ENCODE measurements around the gene KAT5.

The KAT5 gene

GRCh38 chr11:65743681-65744025, 31.6 kb downstream of the KAT5 start:
- in situ Hi-C loops (cut with HindIII; ENCODE audit: low sequenced_read_pairs), result no loop called here

GRCh38 chr11:65744026-65744698, 32.1 kb downstream of the KAT5 start:
- in situ Hi-C loops (cut with HindIII; ENCODE audit: low sequenced_read_pairs), result no loop called here

- in situ Hi-C loops (cut with HindIII; ENCODE audit: low sequenced_read_pairs), result no loop called here
These were observed 32.6 kb downstream of the KAT5 start for GRCh38 chr11:65744699-65745042.

GRCh38 chr11:65745049-65745448, 33.0 kb downstream of the KAT5 start:
- in situ Hi-C loops (cut with HindIII; ENCODE audit: low sequenced_read_pairs), result no loop called here

- in situ Hi-C loops (cut with HindIII; ENCODE audit: low sequenced_read_pairs), result loop anchor here (10.0 kb wide), 1 partner anchor 53 kb away; no protein-coding TSS in a partner anchor
These were observed 50.1 kb downstream of the KAT5 start for GRCh38 chr11:65762169-65762568.

GRCh38 chr11:65762816-65763215, 50.8 kb downstream of the KAT5 start:
- in situ Hi-C loops (cut with HindIII; ENCODE audit: low sequenced_read_pairs), result loop anchor here (10.0 kb wide), 1 partner anchor 52 kb away; no protein-coding TSS in a partner anchor

DNA sequence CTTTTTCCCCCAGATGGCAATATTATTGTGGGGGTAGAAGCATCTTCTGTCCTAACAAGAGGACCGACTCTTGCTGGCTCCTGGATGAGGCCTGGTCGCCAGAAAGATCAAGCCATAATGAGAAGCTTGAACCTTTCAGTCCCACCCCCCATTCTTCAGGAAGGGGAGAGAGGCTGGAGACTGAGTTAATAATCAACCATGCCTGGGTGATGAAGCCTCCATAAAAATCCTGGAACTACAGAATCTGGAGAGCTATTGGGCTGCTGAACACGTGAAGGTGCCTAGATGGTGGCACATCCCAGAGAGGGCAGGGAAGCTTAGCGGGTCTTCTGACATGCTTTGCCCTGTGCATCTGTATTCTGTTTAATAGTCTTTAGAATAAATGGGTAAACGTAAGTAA, 52.4 kb downstream of the KAT5 start:
- in situ Hi-C loops (cut with HindIII; ENCODE audit: low sequenced_read_pairs), result loop anchor here (10.0 kb wide), 1 partner anchor 50 kb away; no protein-coding TSS in a partner anchor

GRCh38 chr11:65766535-65766934, 54.5 kb downstream of the KAT5 start:
- in situ Hi-C loops (cut with HindIII; ENCODE audit: low sequenced_read_pairs), result loop anchor here (10.0 kb wide), 1 partner anchor 48 kb away; no protein-coding TSS in a partner anchor

DNA sequence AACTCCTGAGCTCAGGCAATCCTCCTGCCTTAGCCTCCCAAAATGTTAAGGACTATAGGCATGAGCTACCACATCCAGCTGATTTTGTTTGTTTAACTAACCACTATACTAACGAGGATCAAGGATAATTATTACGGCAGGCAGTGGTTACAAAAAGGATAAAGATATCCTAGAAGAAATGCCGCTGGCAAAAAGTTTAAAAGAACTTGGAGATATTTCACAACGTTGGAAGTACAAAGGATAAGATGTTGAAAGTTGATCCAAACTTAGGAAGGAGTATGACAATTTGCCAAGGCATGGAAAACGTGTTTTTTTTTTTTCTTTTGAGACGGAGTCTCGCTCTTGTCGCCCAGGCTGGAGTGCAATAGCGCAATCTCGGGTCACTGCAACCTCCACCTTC, 55.4 kb downstream of the KAT5 start:
- in situ Hi-C loops (cut with HindIII; ENCODE audit: low sequenced_read_pairs), result loop anchor here (10.0 kb wide), 1 partner anchor 47 kb away; no protein-coding TSS in a partner anchor

DNA sequence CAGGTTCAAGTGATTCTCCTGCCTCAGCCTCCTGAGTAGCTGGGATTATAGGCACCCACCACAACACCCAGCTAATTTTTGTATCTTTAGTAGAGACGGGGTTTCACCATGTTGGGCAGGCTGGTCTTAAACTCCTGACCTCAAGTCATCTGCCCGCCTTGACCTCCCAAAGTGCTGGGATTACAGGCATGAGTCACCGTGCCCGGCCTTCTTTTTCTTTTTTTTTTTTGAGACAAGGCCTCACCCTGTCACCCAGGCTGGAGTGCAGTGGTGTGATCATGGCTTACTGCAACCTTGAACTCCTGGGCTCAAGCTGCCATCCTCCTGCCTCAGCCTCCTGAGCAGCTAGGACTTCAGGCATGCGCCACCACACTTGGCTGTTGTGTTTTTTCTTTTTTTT, 55.8 kb downstream of the KAT5 start:
- in situ Hi-C loops (cut with HindIII; ENCODE audit: low sequenced_read_pairs), result loop anchor here (10.0 kb wide), 1 partner anchor 47 kb away; no protein-coding TSS in a partner anchor
